Suprapubic skin (tissue), 3 donors: Measurements from ENCODE around the gene SEZ6L.

Source experiments
- CTCF ChIP-seq, 2 donors: fragments of 200-600 bp in 1 of 2; fragments of 450-650 bp in 1 of 2; sonication (generic) in 1 of 2; IDR thresholded peaks; one replicate each; pipeline ENCODE4 v1.5.1; 2016 to 2019; ENCODE audit warnings: antibody characterized with exemption in 2 of 2, mild to moderate bottlenecking in 1 of 2, moderate library complexity in 1 of 2
- EP300 ChIP-seq: sonication (generic); formaldehyde crosslinking; IDR thresholded peaks from one replicate; pipeline ENCODE4 v1.6.1; 2017; ENCODE audit warnings: antibody characterized with exemption
- POLR2A ChIP-seq, 2 donors: fragments of 450-650 bp; IDR thresholded peaks; one replicate each; pipeline ENCODE4 v1.6.1; 2017; ENCODE audit warnings: antibody characterized with exemption in 2 of 2, mild to moderate bottlenecking in 2 of 2, moderate library complexity in 2 of 2

- TF ChIP-seq EP300 (no peak), CTCF (IDR thresholded peaks at IDR 0.05) (no peak), POLR2A (IDR thresholded peaks at IDR 0.05) (no peak)
Measured at GRCh38 chr22:26303475-26303874, 134.2 kb downstream of the SEZ6L start.
